ENCODE data around the gene GPD1L.

The GPD1L gene

GRCh38 chr3:32083702-32084270 lies 22.6 kb upstream of the GPD1L start:
- peaks cover 5% of the 10 kb centered on the region; the same call in 1 of the 2 replicates for H3K27me3 ChIP-seq (ENCODE audit: insufficient read depth, low read length)
- H3K27ac ChIP-seq (ENCODE audit: low read depth, low read length): no peak overlapping the region
- H3K36me3 ChIP-seq (ENCODE audit: insufficient read depth, low read length): no peaks in the 10 kb centered on the region
- peaks cover 4% of the 10 kb centered on the region for H3K4me1 ChIP-seq (ENCODE audit: control insufficient read depth, insufficient read depth, low read length, unreplicated experiment)
- no peak overlapping the region for H2AFZ ChIP-seq (ENCODE audit: low read length, unreplicated experiment)
- H3K4me3 ChIP-seq (ENCODE audit: low read depth, low read length): no peak overlapping the region
- no peaks in the 10 kb centered on the region for H3K79me2 ChIP-seq (ENCODE audit: control insufficient read depth, insufficient read depth, low read length, unreplicated experiment)

DNA sequence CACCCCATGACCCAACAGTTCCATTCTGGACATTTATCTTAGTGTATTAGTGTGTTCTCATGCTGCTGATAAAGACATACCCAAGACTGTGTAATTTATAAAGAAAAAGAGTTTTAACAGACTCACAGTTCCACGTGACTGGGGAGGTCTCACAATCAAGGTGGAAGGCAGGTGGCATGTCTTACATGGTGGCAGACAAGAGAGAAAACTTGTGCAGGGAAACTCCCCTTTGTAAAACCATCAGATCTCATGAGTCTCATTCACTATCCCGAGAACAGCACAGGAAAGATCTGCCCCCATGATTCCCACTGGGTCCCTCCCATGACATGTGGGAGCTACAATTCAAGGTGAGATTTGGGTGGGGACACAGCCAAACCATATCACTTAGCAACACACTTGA lies 21.6 kb upstream of the GPD1L start:
- H3K27ac ChIP-seq (ENCODE audit: low read depth, low read length): no peak overlapping the region
- no peaks in the 10 kb centered on the region for H3K79me2 ChIP-seq (ENCODE audit: control insufficient read depth, insufficient read depth, low read length, unreplicated experiment)
- no peaks in the 10 kb centered on the region for H3K36me3 ChIP-seq (ENCODE audit: insufficient read depth, low read length)
- H2AFZ ChIP-seq (ENCODE audit: low read length, unreplicated experiment): no peak overlapping the region
- H3K4me3 ChIP-seq (ENCODE audit: low read depth, low read length): no peak overlapping the region
- peaks cover 5% of the 10 kb centered on the region; the same call in 1 of the 2 replicates for H3K27me3 ChIP-seq (ENCODE audit: insufficient read depth, low read length)
- peaks cover 4% of the 10 kb centered on the region for H3K4me1 ChIP-seq (ENCODE audit: control insufficient read depth, insufficient read depth, low read length, unreplicated experiment)

DNA sequence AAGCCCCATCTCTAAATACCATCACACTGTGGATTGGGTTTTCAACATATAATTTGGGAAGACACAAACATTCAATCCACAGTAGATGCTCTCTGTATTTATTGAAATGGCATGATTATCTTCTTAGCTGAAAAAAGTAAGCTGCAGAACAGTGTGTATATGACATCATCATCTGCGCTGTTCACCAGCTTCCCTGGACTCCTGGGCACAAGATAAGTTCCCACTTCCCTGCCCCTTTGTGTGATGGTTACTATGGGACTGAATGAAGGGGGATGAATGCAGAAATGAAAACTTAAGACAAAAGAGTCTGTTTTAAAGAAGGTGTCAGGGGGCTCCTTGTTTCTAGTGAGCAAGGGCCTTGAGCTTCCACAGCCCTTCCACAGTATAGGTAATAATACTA lies 20.0 kb upstream of the GPD1L start:
- peaks cover 5% of the 10 kb centered on the region; the same call in 1 of the 2 replicates for H3K27me3 ChIP-seq (ENCODE audit: insufficient read depth, low read length)
- H3K79me2 ChIP-seq (ENCODE audit: control insufficient read depth, insufficient read depth, low read length, unreplicated experiment): no peaks in the 10 kb centered on the region
- H3K27ac ChIP-seq (ENCODE audit: low read depth, low read length): no peak overlapping the region
- no peak overlapping the region for H3K4me3 ChIP-seq (ENCODE audit: low read depth, low read length)
- H3K36me3 ChIP-seq (ENCODE audit: insufficient read depth, low read length): no peaks in the 10 kb centered on the region
- peaks cover 4% of the 10 kb centered on the region for H3K4me1 ChIP-seq (ENCODE audit: control insufficient read depth, insufficient read depth, low read length, unreplicated experiment)
- H2AFZ ChIP-seq (ENCODE audit: low read length, unreplicated experiment): no peak overlapping the region

DNA sequence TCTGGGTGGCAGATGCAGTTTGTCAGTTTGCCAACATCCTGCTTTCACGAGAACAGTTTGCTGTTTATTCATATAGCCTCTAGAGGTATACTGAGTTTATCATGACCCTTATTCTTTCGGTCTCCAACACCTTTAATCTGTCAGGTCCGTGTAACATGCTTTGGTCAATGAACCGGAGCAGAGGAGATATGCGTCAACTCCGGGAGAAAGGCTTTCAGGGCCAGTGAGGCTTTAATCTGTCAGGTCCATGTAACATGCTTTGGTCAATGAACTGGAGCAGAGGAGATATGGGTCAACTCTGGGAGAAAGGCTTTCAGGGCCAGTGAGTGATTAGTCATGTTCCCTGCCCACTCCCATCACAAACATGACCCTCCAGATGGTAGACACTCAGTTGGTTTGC lies 16.9 kb upstream of the GPD1L start:
- no peaks in the 10 kb centered on the region for H3K36me3 ChIP-seq (ENCODE audit: insufficient read depth, low read length)
- no peak overlapping the region for H3K4me3 ChIP-seq (ENCODE audit: low read depth, low read length)
- H3K27ac ChIP-seq (ENCODE audit: low read depth, low read length): no peak overlapping the region
- H3K4me1 ChIP-seq (ENCODE audit: control insufficient read depth, insufficient read depth, low read length, unreplicated experiment): no peaks in the 10 kb centered on the region
- peaks cover 10% of the 10 kb centered on the region; the same call in 1 of the 2 replicates for H3K27me3 ChIP-seq (ENCODE audit: insufficient read depth, low read length)
- H2AFZ ChIP-seq (ENCODE audit: low read length, unreplicated experiment): no peak overlapping the region
- no peaks in the 10 kb centered on the region for H3K79me2 ChIP-seq (ENCODE audit: control insufficient read depth, insufficient read depth, low read length, unreplicated experiment)

DNA sequence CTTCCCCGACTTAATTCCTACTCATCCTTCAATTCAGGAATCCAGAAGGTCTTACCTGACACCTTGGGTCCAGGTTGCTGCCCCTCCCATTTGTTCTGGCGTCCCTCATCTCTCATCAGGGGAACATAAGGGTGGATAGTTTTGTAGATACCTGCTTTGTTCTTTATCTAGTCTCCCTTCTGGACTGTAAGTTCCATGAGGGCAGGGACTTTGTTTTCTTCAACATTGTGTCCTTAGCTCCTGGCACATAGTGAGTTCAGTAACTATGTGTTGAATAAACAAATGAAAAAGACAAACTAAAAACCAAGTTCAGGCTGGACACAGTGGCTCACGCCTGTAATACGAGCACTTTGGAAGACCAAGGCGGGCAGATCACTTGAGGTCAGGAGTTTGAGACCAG lies 13.2 kb upstream of the GPD1L start:
- Histone ChIP-seq H2AFZ (ENCODE audit: low read length, unreplicated experiment) (no peak overlapping the region), H3K79me2 (ENCODE audit: control insufficient read depth, insufficient read depth, low read length, unreplicated experiment) (no peaks in the 10 kb centered on the region), H3K4me3 (ENCODE audit: low read depth, low read length) (no peak overlapping the region), H3K27me3 (ENCODE audit: insufficient read depth, low read length) (peaks cover 10% of the 10 kb centered on the region; the same call in 1 of the 2 replicates), H3K36me3 (ENCODE audit: insufficient read depth, low read length) (no peaks in the 10 kb centered on the region), H3K27ac (ENCODE audit: low read depth, low read length) (no peak overlapping the region), H3K4me1 (ENCODE audit: control insufficient read depth, insufficient read depth, low read length, unreplicated experiment) (no peaks in the 10 kb centered on the region)

GRCh38 chr3:32095431-32095830 lies 11.0 kb upstream of the GPD1L start:
- no peak overlapping the region for H3K27ac ChIP-seq (ENCODE audit: low read depth, low read length)
- H3K4me3 ChIP-seq (ENCODE audit: low read depth, low read length): no peak overlapping the region
- H3K36me3 ChIP-seq (ENCODE audit: insufficient read depth, low read length): no peaks in the 10 kb centered on the region
- no peak overlapping the region for H2AFZ ChIP-seq (ENCODE audit: low read length, unreplicated experiment)
- peaks cover 5% of the 10 kb centered on the region; the same call in 1 of the 2 replicates for H3K27me3 ChIP-seq (ENCODE audit: insufficient read depth, low read length)
- H3K79me2 ChIP-seq (ENCODE audit: control insufficient read depth, insufficient read depth, low read length, unreplicated experiment): no peaks in the 10 kb centered on the region
- H3K4me1 ChIP-seq (ENCODE audit: control insufficient read depth, insufficient read depth, low read length, unreplicated experiment): no peaks in the 10 kb centered on the region

- no peak overlapping the region for H2AFZ ChIP-seq (ENCODE audit: low read length, unreplicated experiment)
- H3K27ac ChIP-seq (ENCODE audit: low read depth, low read length): no peak overlapping the region
- no peaks in the 10 kb centered on the region for H3K36me3 ChIP-seq (ENCODE audit: insufficient read depth, low read length)
- H3K79me2 ChIP-seq (ENCODE audit: control insufficient read depth, insufficient read depth, low read length, unreplicated experiment): no peaks in the 10 kb centered on the region
- H3K4me3 ChIP-seq (ENCODE audit: low read depth, low read length): no peak overlapping the region
- H3K27me3 ChIP-seq (ENCODE audit: insufficient read depth, low read length): peaks cover 5% of the 10 kb centered on the region; the same call in 1 of the 2 replicates
- H3K4me1 ChIP-seq (ENCODE audit: control insufficient read depth, insufficient read depth, low read length, unreplicated experiment): no peaks in the 10 kb centered on the region
These were observed 8.7 kb upstream of the GPD1L start for GRCh38 chr3:32097768-32098167.

DNA sequence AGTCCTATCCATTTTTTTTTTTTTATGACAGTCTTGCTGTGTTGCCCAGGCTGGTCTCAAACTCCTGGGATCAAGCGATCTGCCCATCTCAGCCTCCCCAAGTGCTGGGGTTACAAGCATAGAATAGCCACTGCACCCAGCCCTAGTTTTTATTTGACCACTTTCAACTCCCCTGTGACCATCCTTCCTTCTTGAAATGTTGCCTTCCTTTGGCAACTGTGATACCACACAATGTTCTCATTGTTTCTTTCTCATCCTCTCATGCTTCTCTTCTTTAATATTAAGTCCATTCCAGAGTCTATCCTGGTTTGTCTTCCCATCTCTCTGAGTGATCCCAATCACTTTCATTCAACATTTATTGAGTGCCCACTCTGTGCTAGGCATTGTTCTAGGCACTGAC lies 7.9 kb upstream of the GPD1L start:
- no peaks in the 10 kb centered on the region for H3K79me2 ChIP-seq (ENCODE audit: control insufficient read depth, insufficient read depth, low read length, unreplicated experiment)
- H3K27me3 ChIP-seq (ENCODE audit: insufficient read depth, low read length): no peaks in the 10 kb centered on the region
- no peak overlapping the region for H3K4me3 ChIP-seq (ENCODE audit: low read depth, low read length)

DNA sequence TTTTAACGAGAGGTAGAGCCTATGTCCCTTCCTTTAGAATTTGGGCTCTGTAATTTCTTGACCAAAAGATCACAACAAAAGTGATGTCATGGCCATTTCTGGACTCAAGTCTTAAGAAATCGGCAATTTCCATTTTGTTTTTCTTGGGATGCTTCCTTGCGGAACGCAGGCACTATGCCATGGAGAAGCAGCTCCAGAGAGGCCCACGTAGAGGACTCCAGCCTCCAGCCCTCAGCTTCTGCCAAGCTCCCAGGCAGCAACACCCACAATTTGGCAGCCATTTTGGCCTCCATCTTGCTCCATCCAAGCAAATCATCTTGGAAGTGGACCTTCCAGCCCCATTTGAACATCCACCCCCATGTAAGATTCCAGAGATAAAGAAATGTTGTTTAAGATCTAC lies 6.0 kb upstream of the GPD1L start:
- no peak overlapping the region for H2AFZ ChIP-seq (ENCODE audit: low read length, unreplicated experiment)
- no peak overlapping the region for H3K4me3 ChIP-seq (ENCODE audit: low read depth, low read length)
- no peaks in the 10 kb centered on the region for H3K36me3 ChIP-seq (ENCODE audit: insufficient read depth, low read length)
- H3K27ac ChIP-seq (ENCODE audit: low read depth, low read length): no peak overlapping the region
- no peaks in the 10 kb centered on the region for H3K79me2 ChIP-seq (ENCODE audit: control insufficient read depth, insufficient read depth, low read length, unreplicated experiment)
- H3K27me3 ChIP-seq (ENCODE audit: insufficient read depth, low read length): no peaks in the 10 kb centered on the region
- H3K4me1 ChIP-seq (ENCODE audit: control insufficient read depth, insufficient read depth, low read length, unreplicated experiment): peaks cover 2% of the 10 kb centered on the region

More for the DNA sequence above, 7.9 kb upstream of the GPD1L start:
- no peaks in the 10 kb centered on the region for H3K36me3 ChIP-seq (ENCODE audit: insufficient read depth, low read length)
- no peak overlapping the region for H2AFZ ChIP-seq (ENCODE audit: low read length, unreplicated experiment)
- H3K27ac ChIP-seq (ENCODE audit: low read depth, low read length): no peak overlapping the region
- H3K4me1 ChIP-seq (ENCODE audit: control insufficient read depth, insufficient read depth, low read length, unreplicated experiment): no peaks in the 10 kb centered on the region

DNA sequence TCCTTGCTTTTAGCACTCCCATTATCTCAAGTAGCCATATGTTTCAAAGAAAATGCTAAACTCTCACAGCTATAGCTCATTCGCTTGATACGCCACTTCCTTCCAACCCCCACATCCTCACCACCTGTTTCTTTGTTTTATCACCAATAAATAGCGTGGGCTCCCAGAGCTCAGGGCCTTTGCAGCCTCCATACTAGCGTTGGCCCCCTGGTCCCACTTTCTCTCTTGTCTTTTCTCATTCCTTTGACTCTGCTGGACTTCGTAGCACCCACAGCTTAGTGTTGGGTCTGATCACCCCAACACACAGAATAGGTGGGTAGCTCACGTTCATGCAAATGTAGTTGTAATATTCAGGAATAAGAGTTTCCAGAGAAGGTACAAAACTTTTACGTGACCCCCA lies 4.1 kb upstream of the GPD1L start:
- Histone ChIP-seq H2AFZ (ENCODE audit: low read length, unreplicated experiment) (no peak overlapping the region), H3K4me1 (ENCODE audit: control insufficient read depth, insufficient read depth, low read length, unreplicated experiment) (peaks cover 9% of the 10 kb centered on the region), H3K36me3 (ENCODE audit: insufficient read depth, low read length) (no peaks in the 10 kb centered on the region), H3K79me2 (ENCODE audit: control insufficient read depth, insufficient read depth, low read length, unreplicated experiment) (no peaks in the 10 kb centered on the region), H3K27me3 (ENCODE audit: insufficient read depth, low read length) (no peaks in the 10 kb centered on the region), H3K27ac (ENCODE audit: low read depth, low read length) (no peak overlapping the region), H3K4me3 (ENCODE audit: low read depth, low read length) (no peak overlapping the region)

GRCh38 chr3:32104492-32104891 lies 1.9 kb upstream of the GPD1L start:
- Histone ChIP-seq H3K27ac (ENCODE audit: low read depth, low read length) (no peak overlapping the region), H2AFZ (ENCODE audit: low read length, unreplicated experiment) (no peak overlapping the region), H3K79me2 (ENCODE audit: control insufficient read depth, insufficient read depth, low read length, unreplicated experiment) (no peaks in the 10 kb centered on the region), H3K4me1 (ENCODE audit: control insufficient read depth, insufficient read depth, low read length, unreplicated experiment) (peaks cover 13% of the 10 kb centered on the region), H3K36me3 (ENCODE audit: insufficient read depth, low read length) (no peaks in the 10 kb centered on the region), H3K4me3 (ENCODE audit: low read depth, low read length) (no peak overlapping the region), H3K27me3 (ENCODE audit: insufficient read depth, low read length) (no peaks in the 10 kb centered on the region)

Measured in ACC112 (cell line).